Measurements from ENCODE around the gene FKRP. TPM values are rescaled to one million over a fixed set of nuclear protein-coding genes. Genes with fewer than 3 reads are reported as not detected.
"Not testable (repeated sequence)": the region's sequence is repeated elsewhere in the genome, so short reads cannot be mapped to it uniquely, and the experiment has no call there.

The FKRP gene
- total and polyA plus RNA-seq, 8 donors = 6.0 to 76.3 (median 9.7) TPM

DNA sequence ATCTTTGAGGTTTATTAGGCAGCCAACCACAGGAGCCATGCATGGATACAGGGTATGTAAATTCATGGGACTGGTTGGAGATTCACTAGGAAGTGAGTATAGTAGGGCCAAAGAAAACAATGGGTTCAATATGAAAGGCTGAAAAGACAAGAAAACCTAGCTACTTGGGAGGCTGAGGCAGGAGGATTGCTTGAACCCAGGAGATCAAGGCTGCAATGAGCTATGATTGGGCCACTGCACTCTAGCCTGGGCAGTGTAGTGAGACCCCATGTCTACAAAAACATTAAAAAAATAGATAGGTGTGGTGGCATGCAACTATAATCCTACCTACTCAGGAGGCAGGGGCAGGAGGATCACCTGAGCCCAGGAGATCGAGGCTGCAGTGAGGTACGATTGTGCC lies 52.9 kb downstream of the FKRP start:
- intact Hi-C loops (cut with DNase I; ENCODE audit: low total_unique reads) = no loop called here
- H3K27me3 ChIP-seq = no peaks in the 10 kb centered on the region
- no peak overlapping the region for H3K27ac ChIP-seq
- TF ChIP-seq CTCF (IDR thresholded peaks at IDR 0.05) (no peak), POLR2AphosphoS5 (IDR thresholded peaks at IDR 0.05) (no peak), POLR2A (IDR thresholded peaks at IDR 0.05) (no peak), EP300 (IDR thresholded peaks at IDR 0.05) (no peak)
- WGBS, 5 donors = 97 to 100% (median 98%) methylated on average over 2 of the region's 2 CpGs
- DNase-seq = no peak
- no peaks in the 10 kb centered on the region for H3K9me3 ChIP-seq
- no peak overlapping the region for H3K4me3 ChIP-seq
- H3K4me1 ChIP-seq = peaks cover 0 to 8% (median 6%) of the 10 kb centered on the region in 4 donors
- H3K36me3 ChIP-seq = no peaks in the 10 kb centered on the region

DNA sequence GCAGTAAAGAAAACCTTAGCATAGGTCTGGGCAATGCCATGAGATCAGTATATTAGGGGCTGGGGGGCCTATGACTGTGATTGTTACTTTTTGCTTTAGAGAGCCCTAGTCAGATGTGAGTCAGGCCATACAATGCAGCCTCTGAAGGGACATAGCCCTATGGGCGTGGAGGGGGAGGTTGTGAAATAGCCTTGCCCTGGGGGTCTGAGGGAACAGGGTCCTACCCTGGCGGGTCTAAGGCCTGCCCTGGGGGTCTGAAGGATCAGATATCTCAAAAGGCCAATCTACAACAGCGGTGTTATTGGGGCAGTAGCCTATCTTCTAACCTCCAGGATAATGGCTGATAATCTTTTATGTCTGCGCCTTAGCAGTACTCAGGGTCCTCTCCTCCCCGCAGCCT lies 56.3 kb downstream of the FKRP start:
- Histone ChIP-seq H3K27me3 (no peaks in the 10 kb centered on the region), H3K27ac (no peak overlapping the region), H3K9me3 (no peaks in the 10 kb centered on the region), H3K36me3 (no peaks in the 10 kb centered on the region), H3K4me1 (no peaks in the 10 kb centered on the region), H3K4me3 (no peak overlapping the region)
- intact Hi-C loops (cut with DNase I; ENCODE audit: low total_unique reads) = no loop called here
- WGBS, 5 donors = 92 to 95% (median 93%) methylated on average over 5 of the region's 5 CpGs
- TF ChIP-seq POLR2AphosphoS5 (IDR thresholded peaks at IDR 0.05) (no peak), POLR2A (IDR thresholded peaks at IDR 0.05) (no peak), CTCF (IDR thresholded peaks at IDR 0.05) (no peak), EP300 (IDR thresholded peaks at IDR 0.05) (no peak)
- DNase-seq = no peak

- Histone ChIP-seq H3K4me1 (no peaks in the 10 kb centered on the region), H3K27me3 (no peaks in the 10 kb centered on the region), H3K27ac (no peak overlapping the region), H3K9me3 (no peaks in the 10 kb centered on the region), H3K4me3 (no peak overlapping the region), H3K36me3 (no peaks in the 10 kb centered on the region)
- intact Hi-C loops (cut with DNase I; ENCODE audit: low total_unique reads) = no loop called here
- TF ChIP-seq EP300 (IDR thresholded peaks at IDR 0.05) = no peak
- no peak for TF ChIP-seq CTCF (IDR thresholded peaks at IDR 0.05)
- no peak for TF ChIP-seq POLR2A (IDR thresholded peaks at IDR 0.05)
- TF ChIP-seq POLR2AphosphoS5 (IDR thresholded peaks at IDR 0.05) = no peak
- WGBS, 5 donors = 42 to 58% (median 53%) methylated on average over 2 of the region's 2 CpGs
- DNase-seq = no peak
These were observed 57.7 kb downstream of the FKRP start for GRCh38 chr19:46803555-46803954.

DNA sequence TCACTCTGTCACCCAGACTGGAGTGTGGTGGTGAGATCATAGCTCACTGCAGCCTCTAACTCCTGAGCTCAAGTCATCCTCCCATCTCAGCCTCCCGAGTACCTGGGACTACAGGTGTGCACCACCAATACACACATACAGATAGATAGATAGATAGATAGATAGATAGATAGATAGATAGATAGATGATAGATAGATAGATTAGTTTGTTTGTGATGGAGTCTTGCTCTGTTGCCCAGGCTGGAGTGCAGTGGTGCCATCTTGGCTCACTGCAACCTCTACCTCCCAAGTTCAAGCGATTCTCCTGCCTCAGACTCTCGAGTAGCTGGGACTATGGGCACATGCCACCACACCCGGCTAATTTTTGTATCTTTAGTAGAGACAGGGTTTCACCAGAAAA lies 58.6 kb downstream of the FKRP start:
- H3K4me1 ChIP-seq; DNase-seq; H3K27ac ChIP-seq; H3K36me3 ChIP-seq; H3K9me3 ChIP-seq; H3K27me3 ChIP-seq; intact Hi-C loops (cut with DNase I; ENCODE audit: low total_unique reads); H3K4me3 ChIP-seq: not testable (repeated sequence)
- WGBS, 5 donors = 91 to 96% (median 93%) methylated on average over 4 of the region's 4 CpGs

DNA sequence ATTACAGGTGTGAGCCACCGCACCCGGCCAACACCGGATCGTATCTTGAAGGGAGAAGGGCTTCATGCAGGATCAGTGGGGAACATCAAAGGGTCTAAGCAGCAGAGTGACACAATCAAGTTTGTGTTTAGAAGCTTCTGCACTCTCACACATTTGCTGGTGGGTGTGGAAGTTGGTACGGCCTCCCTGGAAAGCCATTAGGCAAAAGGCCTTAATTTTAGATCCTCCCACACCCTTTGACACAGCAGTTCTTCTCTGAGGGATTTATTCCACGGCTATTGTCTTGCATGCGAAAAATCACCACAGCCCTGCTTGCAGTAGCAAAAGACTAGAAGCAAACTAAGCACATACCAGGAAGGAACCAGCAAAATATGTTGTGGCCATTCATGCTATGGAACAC lies 60.8 kb downstream of the FKRP start:
- Histone ChIP-seq H3K27ac (no peak overlapping the region), H3K4me1 (no peaks in the 10 kb centered on the region), H3K36me3 (no peaks in the 10 kb centered on the region), H3K4me3 (no peak overlapping the region), H3K9me3 (no peaks in the 10 kb centered on the region), H3K27me3 (no peaks in the 10 kb centered on the region)
- TF ChIP-seq CTCF (IDR thresholded peaks at IDR 0.05) (no peak), EP300 (IDR thresholded peaks at IDR 0.05) (no peak), POLR2AphosphoS5 (IDR thresholded peaks at IDR 0.05) (no peak)
- WGBS, 5 donors = 87 to 91% (median 90%) methylated on average over 7 of the region's 7 CpGs
- intact Hi-C loops (cut with DNase I; ENCODE audit: low total_unique reads) = no loop called here
- no peak for DNase-seq

Small RNAs within 50 kb of the gene (small RNA-seq; reads per million reads assigned to genes)
- gene MIR320E = 0 to 0.49 (median 0.23) reads per million in 4 donors
- gene RF00019 = 0 reads per million in 4 donors

Other genes starting within 250 kb of the FKRP start
- 100 to 1,000 TPM in 4 of 5 donors, 10 to 100 TPM in 1; 94.7 to 147 (median 106) TPM for gene CALM3, start 144.7 kb upstream of the FKRP start, total RNA-seq
- 100 to 1,000 TPM in 2 of 3 donors, 10 to 100 TPM in 1; 84.2 to 203 (median 174) TPM for gene CALM3, start 144.7 kb upstream of the FKRP start, polyA plus RNA-seq
- 1 to 10 TPM in 3 of 5 donors, not detected in 2; 1.8 to 6.7 (median 5.8) TPM for gene PTGIR, start 121.0 kb upstream of the FKRP start, total RNA-seq
- 1 to 10 TPM; 1.6 to 1.7 (median 1.6) TPM for gene PTGIR, start 121.0 kb upstream of the FKRP start, polyA plus RNA-seq
- not detected for gene GNG8, start 109.9 kb upstream of the FKRP start, total RNA-seq
- not detected for gene GNG8, start 109.9 kb upstream of the FKRP start, polyA plus RNA-seq
- gene DACT3, start 84.9 kb upstream of the FKRP start, total RNA-seq = 10 to 100 TPM in 4 of 5 donors, 1 to 10 TPM in 1; 9.7 to 29.9 (median 11.1) TPM
- 10 to 100 TPM in 1 of 3 donors, 1 to 10 TPM in 2; 6.1 to 10.5 (median 6.4) TPM for gene DACT3, start 84.9 kb upstream of the FKRP start, polyA plus RNA-seq
- gene PRKD2, start 28.9 kb upstream of the FKRP start, total RNA-seq = 10 to 100 TPM in 4 of 5 donors, 1 to 10 TPM in 1; 7.0 to 40.8 (median 18.5) TPM
- 10 to 100 TPM; 26.5 to 50.6 (median 39.7) TPM for gene PRKD2, start 28.9 kb upstream of the FKRP start, polyA plus RNA-seq
- gene STRN4, start 393 bp downstream of the FKRP start, total RNA-seq = 100 to 1,000 TPM in 2 of 5 donors, 10 to 100 TPM in 3; 48.1 to 373 (median 95.6) TPM
- gene STRN4, start 393 bp downstream of the FKRP start, polyA plus RNA-seq = 10 to 100 TPM; 37.1 to 43.1 (median 39.0) TPM
- gene SLC1A5, start 42.5 kb downstream of the FKRP start, total RNA-seq = 10 to 100 TPM; 18.7 to 53.0 (median 27.7) TPM
- 100 to 1,000 TPM in 1 of 3 donors, 10 to 100 TPM in 2; 20.5 to 106 (median 35.1) TPM for gene SLC1A5, start 42.5 kb downstream of the FKRP start, polyA plus RNA-seq
- gene AP2S1, start 104.8 kb downstream of the FKRP start, total RNA-seq = 100 to 1,000 TPM in 2 of 5 donors, 10 to 100 TPM in 2, 1 to 10 TPM in 1; 4.9 to 191 (median 76.7) TPM
- gene AP2S1, start 104.8 kb downstream of the FKRP start, polyA plus RNA-seq = 100 to 1,000 TPM in 2 of 3 donors, 10 to 100 TPM in 1; 90.1 to 124 (median 103) TPM
- gene ARHGAP35, start 114.9 kb downstream of the FKRP start, total RNA-seq = 100 to 1,000 TPM in 1 of 5 donors, 10 to 100 TPM in 3, 1 to 10 TPM in 1; 7.0 to 200 (median 36.4) TPM
- gene ARHGAP35, start 114.9 kb downstream of the FKRP start, polyA plus RNA-seq = 1 to 10 TPM; 5.6 to 9.0 (median 7.3) TPM

Data from stomach (tissue), 9 donors.